ENCODE data around the gene NREP.

Gene NREP

DNA sequence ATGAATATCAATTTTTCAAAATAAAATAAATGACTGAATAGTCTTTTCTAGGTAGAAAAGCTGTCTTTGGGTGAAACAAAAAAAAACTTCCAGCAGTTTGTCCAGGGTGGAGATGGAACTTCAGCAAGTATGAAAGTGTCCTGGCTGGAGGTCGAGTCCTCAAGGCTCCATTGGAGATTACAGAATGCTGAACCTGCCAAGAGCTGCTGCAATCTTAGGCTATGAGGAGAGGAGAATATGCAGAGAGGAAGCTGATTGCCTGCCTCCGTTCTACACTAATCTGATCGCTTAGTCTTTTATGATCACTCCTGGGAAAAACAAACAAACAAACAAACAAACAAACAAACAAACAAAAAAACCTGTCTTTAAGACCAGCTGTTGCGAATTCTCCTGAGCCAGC, 50.6 kb downstream of the NREP start:
- no peaks in the 10 kb centered on the region for H3K36me3 ChIP-seq (ENCODE audit: insufficient read depth, low read depth, low read length)
- H3K27ac ChIP-seq (ENCODE audit: low read length), result no peak overlapping the region
- no peak overlapping the region for H3K9ac ChIP-seq (ENCODE audit: low read depth, low read length)
- H3K9me3 ChIP-seq (ENCODE audit: insufficient read depth, low read depth, low read length), result no peaks in the 10 kb centered on the region
- H3K27me3 ChIP-seq (ENCODE audit: insufficient read depth, low read length), result no peaks in the 10 kb centered on the region
- H3K4me3 ChIP-seq (ENCODE audit: low read length), result no peak overlapping the region
- H3K4me1 ChIP-seq (ENCODE audit: insufficient read depth, low read length), result no peaks in the 10 kb centered on the region; the same call in 1 of the 2 replicates

DNA sequence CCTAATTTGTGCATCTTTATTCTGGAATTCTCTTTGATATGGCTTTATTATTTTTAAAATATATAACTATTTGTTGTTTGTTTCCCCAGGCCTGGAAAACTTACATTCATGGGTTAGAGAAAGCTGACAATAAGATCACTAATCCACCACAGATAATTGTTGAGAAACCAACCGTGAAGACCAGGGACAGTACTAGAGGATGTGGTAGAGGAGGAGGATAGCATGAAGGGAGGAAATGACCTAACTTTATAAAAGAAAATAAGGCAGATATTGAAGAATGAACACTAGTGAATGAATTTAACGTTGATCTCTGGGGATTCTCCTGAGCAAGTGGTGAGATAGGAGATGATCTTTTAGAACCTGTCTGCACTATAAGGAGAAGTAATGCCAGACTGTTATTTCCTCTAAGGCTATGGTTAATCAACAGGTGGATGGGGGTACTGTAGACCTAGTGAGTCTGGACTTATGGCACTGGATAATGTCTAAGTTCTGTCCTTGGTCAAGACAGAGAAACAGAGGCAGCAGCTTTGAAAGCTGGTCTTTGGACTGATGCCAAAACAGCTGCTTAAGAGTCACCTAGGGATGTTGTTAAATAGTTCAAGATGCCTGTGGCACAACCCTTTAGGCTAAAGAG, 52.4 kb downstream of the NREP start:
- Histone ChIP-seq H3K9ac (ENCODE audit: low read depth, low read length) (no peak overlapping the region), H3K27me3 (ENCODE audit: insufficient read depth, low read length) (no peaks in the 10 kb centered on the region), H3K36me3 (ENCODE audit: insufficient read depth, low read depth, low read length) (no peaks in the 10 kb centered on the region), H3K4me1 (ENCODE audit: insufficient read depth, low read length) (no peaks in the 10 kb centered on the region; the same call in 1 of the 2 replicates), H3K9me3 (ENCODE audit: insufficient read depth, low read depth, low read length) (no peaks in the 10 kb centered on the region), H3K4me3 (ENCODE audit: low read length) (no peak overlapping the region), H3K27ac (ENCODE audit: low read length) (no peak overlapping the region)

DNA sequence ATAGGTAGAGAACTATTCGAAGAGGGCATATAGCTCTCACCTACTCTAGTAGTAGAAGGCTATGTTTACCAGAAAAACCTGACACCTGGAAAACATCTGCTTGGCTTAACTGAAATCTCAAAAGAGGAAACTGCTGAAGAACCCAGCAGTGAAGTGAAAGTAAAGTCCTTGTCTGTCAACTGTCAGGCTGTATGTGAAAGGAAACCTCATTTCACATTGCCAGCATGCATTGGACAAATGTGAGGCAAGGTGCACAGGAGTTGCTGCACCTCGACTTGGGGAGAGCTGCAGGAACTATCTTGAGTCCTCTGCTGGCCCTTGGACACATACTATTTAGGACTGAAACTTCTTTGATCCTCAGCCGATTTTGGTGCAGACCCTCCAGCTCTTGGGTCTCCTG, 53.3 kb downstream of the NREP start:
- H3K4me1 ChIP-seq (ENCODE audit: insufficient read depth, low read length), result no peaks in the 10 kb centered on the region; the same call in 1 of the 2 replicates
- H3K27me3 ChIP-seq (ENCODE audit: insufficient read depth, low read length), result no peaks in the 10 kb centered on the region
- H3K9me3 ChIP-seq (ENCODE audit: insufficient read depth, low read depth, low read length), result no peaks in the 10 kb centered on the region
- no peak overlapping the region for H3K4me3 ChIP-seq (ENCODE audit: low read length)
- no peak overlapping the region for H3K27ac ChIP-seq (ENCODE audit: low read length)
- no peak overlapping the region for H3K9ac ChIP-seq (ENCODE audit: low read depth, low read length)
- no peaks in the 10 kb centered on the region for H3K36me3 ChIP-seq (ENCODE audit: insufficient read depth, low read depth, low read length)

DNA sequence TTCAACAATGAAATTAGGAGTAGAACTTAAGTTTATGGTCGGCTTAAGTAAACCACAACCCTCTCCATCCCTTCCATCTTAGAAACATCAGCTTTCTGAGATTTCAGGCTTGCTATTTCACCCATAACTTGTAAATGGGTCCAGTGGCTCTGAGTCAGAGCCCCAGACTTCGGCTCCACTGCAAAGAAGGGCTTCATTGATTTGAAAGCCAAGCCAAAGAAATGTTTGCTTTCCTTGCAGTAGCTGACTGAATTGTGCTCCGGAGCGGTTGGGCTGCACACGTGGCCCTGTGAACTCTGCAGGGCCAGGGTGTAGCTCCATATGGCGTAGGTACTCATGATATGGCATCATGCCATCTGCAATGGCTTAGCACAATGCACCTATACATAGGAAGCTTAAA, 57.0 kb downstream of the NREP start:
- Histone ChIP-seq H3K9me3 (ENCODE audit: insufficient read depth, low read depth, low read length) (no peaks in the 10 kb centered on the region), H3K27ac (ENCODE audit: low read length) (no peak overlapping the region), H3K27me3 (ENCODE audit: insufficient read depth, low read length) (no peaks in the 10 kb centered on the region), H3K9ac (ENCODE audit: low read depth, low read length) (no peak overlapping the region), H3K4me1 (ENCODE audit: insufficient read depth, low read length) (peaks cover 6% of the 10 kb centered on the region; the same call in 1 of the 2 replicates), H3K36me3 (ENCODE audit: insufficient read depth, low read depth, low read length) (no peaks in the 10 kb centered on the region), H3K4me3 (ENCODE audit: low read length) (no peak overlapping the region)

DNA sequence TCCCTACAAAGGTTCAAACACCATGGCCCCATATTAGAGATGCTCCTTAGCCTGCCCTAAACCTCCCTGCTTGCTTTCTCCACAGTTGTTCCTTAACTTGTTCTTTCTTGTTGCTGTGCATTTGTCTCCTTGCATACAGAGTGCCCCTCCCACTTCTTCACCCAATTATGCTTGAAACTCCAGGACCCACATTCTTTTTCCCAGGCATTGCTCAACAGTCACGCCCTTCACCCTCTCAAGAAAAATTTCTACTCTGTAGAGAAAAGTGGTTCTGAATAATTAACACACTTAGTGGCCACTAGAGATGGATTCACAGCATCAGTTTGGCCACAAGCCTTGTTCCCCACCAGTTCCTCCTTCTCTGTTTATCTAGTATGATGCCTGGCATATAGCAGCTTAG, 57.7 kb downstream of the NREP start:
- no peaks in the 10 kb centered on the region for H3K36me3 ChIP-seq (ENCODE audit: insufficient read depth, low read depth, low read length)
- no peaks in the 10 kb centered on the region for H3K9me3 ChIP-seq (ENCODE audit: insufficient read depth, low read depth, low read length)
- H3K4me1 ChIP-seq (ENCODE audit: insufficient read depth, low read length), result peaks cover 6% of the 10 kb centered on the region; the same call in 1 of the 2 replicates
- no peak overlapping the region for H3K4me3 ChIP-seq (ENCODE audit: low read length)
- H3K27me3 ChIP-seq (ENCODE audit: insufficient read depth, low read length), result no peaks in the 10 kb centered on the region
- no peak overlapping the region for H3K9ac ChIP-seq (ENCODE audit: low read depth, low read length)
- no peak overlapping the region for H3K27ac ChIP-seq (ENCODE audit: low read length)

DNA sequence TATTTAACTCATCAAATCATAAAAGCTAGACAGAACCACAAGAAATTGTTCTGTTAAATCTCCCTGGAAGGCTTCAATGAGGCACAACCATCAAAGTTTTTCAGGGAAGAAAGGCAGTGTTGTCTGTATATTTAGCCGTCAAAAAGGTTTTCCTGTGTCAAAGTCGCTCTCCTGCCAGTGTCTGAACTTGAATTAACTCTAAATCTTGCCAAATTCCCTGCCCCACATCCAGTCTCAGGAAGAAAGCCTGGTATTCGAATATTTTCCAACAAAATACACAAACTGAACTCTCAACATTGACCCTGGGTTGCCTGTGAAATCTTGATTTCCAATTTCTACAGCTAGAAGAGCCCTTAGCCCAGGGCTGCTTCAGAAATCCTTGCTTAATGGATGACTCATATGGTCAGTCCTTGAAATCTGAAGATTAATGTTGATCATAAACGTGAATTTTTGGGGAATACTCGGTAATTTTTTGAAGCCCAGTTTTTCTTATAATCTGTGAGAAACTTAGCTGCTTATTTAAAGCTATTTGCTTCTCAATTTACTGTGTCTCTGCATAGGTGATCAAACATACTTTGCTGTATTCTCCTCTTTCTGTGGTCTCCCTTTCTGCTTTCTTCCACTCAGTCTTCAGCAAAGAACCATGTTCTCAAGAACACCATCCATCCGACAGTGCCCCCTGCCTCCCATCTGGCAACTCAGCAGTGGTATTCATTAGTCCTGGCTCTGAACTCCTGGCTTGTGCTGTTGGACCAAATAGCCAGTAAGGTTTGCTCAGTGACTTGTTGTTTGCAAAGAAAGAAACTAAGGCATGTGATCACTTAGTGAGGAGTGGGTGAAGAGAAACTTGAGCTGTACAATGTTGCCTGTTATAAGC, 58.9 kb downstream of the NREP start:
- H3K9me3 ChIP-seq (ENCODE audit: insufficient read depth, low read depth, low read length), result no peaks in the 10 kb centered on the region
- H3K27ac ChIP-seq (ENCODE audit: low read length), result no peak overlapping the region
- no peak overlapping the region for H3K9ac ChIP-seq (ENCODE audit: low read depth, low read length)
- H3K27me3 ChIP-seq (ENCODE audit: insufficient read depth, low read length), result no peaks in the 10 kb centered on the region
- peaks cover 6% of the 10 kb centered on the region; the same call in 1 of the 2 replicates for H3K4me1 ChIP-seq (ENCODE audit: insufficient read depth, low read length)
- H3K4me3 ChIP-seq (ENCODE audit: low read length), result no peak overlapping the region
- H3K36me3 ChIP-seq (ENCODE audit: insufficient read depth, low read depth, low read length), result no peaks in the 10 kb centered on the region

DNA sequence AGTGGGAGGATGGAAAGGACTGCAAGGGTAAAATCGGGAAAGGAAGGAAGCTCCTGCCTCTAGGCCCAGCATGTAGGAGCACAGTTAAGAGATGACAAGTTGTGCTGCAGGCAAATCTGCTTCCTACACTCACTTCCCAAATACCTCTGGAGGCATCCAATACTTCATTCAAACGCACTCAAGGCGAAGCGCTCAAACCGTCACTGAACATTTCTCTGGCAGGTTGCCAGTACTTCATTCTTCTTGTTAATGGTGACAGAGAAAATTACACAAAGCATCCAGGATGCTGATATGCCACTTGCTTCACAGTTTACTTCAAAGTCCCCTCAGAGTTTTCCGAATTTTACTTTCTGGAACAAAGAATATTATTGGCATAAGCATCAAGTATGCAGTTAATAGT, 59.8 kb downstream of the NREP start:
- Histone ChIP-seq H3K27me3 (ENCODE audit: insufficient read depth, low read length) (no peaks in the 10 kb centered on the region), H3K27ac (ENCODE audit: low read length) (no peak overlapping the region), H3K36me3 (ENCODE audit: insufficient read depth, low read depth, low read length) (no peaks in the 10 kb centered on the region), H3K9me3 (ENCODE audit: insufficient read depth, low read depth, low read length) (no peaks in the 10 kb centered on the region), H3K9ac (ENCODE audit: low read depth, low read length) (no peak overlapping the region), H3K4me3 (ENCODE audit: low read length) (no peak overlapping the region), H3K4me1 (ENCODE audit: insufficient read depth, low read length) (peaks cover 6% of the 10 kb centered on the region; the same call in 1 of the 2 replicates)

DNA sequence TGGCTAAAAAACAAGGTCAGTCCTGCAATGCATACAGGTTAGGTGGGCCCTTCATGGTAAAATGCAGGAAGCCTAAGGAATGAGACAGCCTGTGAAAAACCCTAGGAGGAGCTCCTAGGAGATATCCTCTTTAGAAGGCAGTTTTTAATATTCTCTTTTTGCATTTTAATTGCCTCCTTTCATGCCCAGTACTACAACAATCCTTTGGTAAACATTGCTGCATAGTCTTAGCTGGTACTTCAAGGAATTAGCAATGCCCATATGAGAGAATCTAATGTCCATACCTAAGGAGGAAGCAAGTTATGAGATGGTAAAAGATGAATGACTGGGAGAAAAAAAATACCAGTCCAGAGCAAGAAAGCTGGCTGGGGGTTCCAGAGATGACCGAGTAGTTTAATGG, 61.0 kb downstream of the NREP start:
- H3K9ac ChIP-seq (ENCODE audit: low read depth, low read length), result no peak overlapping the region
- H3K27me3 ChIP-seq (ENCODE audit: insufficient read depth, low read length), result no peaks in the 10 kb centered on the region
- H3K4me1 ChIP-seq (ENCODE audit: insufficient read depth, low read length), result peaks cover 6% of the 10 kb centered on the region; the same call in 1 of the 2 replicates
- no peaks in the 10 kb centered on the region for H3K36me3 ChIP-seq (ENCODE audit: insufficient read depth, low read depth, low read length)
- H3K27ac ChIP-seq (ENCODE audit: low read length), result no peak overlapping the region
- H3K4me3 ChIP-seq (ENCODE audit: low read length), result no peak overlapping the region
- no peaks in the 10 kb centered on the region for H3K9me3 ChIP-seq (ENCODE audit: insufficient read depth, low read depth, low read length)

DNA sequence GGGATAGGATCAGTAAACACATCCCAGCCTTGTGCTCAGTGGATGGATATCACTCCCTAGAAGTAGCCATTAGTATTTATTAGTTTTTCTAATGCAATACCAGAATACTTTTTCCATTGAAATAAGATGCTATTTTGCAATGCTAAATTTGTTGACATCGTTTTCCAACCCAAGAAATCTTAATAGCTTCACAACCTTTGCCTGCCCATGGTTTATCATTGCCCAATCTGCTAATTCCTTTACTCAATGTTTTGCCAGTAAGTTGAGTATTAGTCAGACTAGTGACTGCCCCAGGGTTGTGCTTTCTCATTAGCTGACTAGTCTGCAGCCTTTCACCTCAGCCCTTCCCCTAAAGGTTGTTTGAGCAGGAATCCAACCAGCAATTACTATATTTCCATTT, 62.9 kb downstream of the NREP start:
- Histone ChIP-seq H3K9ac (ENCODE audit: low read depth, low read length) (no peak overlapping the region), H3K27me3 (ENCODE audit: insufficient read depth, low read length) (no peaks in the 10 kb centered on the region), H3K4me3 (ENCODE audit: low read length) (no peak overlapping the region), H3K9me3 (ENCODE audit: insufficient read depth, low read depth, low read length) (no peaks in the 10 kb centered on the region), H3K36me3 (ENCODE audit: insufficient read depth, low read depth, low read length) (no peaks in the 10 kb centered on the region), H3K4me1 (ENCODE audit: insufficient read depth, low read length) (peaks cover 6% of the 10 kb centered on the region; the same call in 1 of the 2 replicates), H3K27ac (ENCODE audit: low read length) (no peak overlapping the region)

DNA sequence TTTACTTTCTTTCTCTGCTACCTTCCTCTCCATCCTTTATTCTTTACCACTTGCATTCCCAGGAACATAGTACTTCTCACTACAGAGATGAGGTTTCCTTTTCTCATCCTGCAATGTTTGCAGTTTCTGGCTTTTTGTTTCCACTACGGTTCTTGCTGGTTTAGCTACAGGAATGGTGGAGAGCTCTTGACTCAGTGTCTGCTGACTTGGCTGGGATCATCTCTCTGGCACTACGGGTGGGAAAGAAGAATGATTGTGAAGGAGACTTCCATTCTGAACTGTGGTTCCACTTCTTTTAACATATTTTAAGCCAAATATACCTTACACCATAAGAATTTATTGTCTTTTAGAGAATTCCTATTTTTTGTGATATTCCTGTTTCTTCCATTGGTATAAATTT, 65.1 kb downstream of the NREP start:
- no peaks in the 10 kb centered on the region for H3K27me3 ChIP-seq (ENCODE audit: insufficient read depth, low read length)
- peaks cover 9% of the 10 kb centered on the region; the same call in 1 of the 2 replicates for H3K4me1 ChIP-seq (ENCODE audit: insufficient read depth, low read length)
- no peak overlapping the region for H3K4me3 ChIP-seq (ENCODE audit: low read length)
- H3K36me3 ChIP-seq (ENCODE audit: insufficient read depth, low read depth, low read length), result no peaks in the 10 kb centered on the region
- no peak overlapping the region for H3K9ac ChIP-seq (ENCODE audit: low read depth, low read length)
- no peaks in the 10 kb centered on the region for H3K9me3 ChIP-seq (ENCODE audit: insufficient read depth, low read depth, low read length)
- no peak overlapping the region for H3K27ac ChIP-seq (ENCODE audit: low read length)

DNA sequence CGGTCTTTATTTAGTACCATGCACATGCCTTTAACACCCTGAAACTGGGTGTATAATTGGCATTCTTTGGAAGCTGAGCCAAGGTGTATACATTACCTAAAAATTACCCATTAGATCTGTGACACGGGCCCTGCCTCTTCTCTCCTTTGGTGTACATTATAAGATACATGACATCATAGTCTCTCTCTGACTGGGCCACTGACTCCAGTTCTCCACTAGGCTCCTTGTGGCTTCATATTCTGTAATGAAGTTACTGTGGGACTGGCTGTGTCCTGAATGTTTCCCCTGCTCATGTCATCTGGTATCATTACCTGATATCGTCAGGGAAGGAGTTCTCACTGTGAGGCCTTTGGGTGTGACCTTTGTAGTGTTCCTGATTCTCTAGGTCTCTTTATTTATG, 65.5 kb downstream of the NREP start:
- H3K36me3 ChIP-seq (ENCODE audit: insufficient read depth, low read depth, low read length), result no peaks in the 10 kb centered on the region
- peaks cover 9% of the 10 kb centered on the region; the same call in 1 of the 2 replicates for H3K4me1 ChIP-seq (ENCODE audit: insufficient read depth, low read length)
- no peak overlapping the region for H3K4me3 ChIP-seq (ENCODE audit: low read length)
- H3K9me3 ChIP-seq (ENCODE audit: insufficient read depth, low read depth, low read length), result no peaks in the 10 kb centered on the region
- H3K27me3 ChIP-seq (ENCODE audit: insufficient read depth, low read length), result no peaks in the 10 kb centered on the region
- no peak overlapping the region for H3K27ac ChIP-seq (ENCODE audit: low read length)
- no peak overlapping the region for H3K9ac ChIP-seq (ENCODE audit: low read depth, low read length)
